Stimulated activated CD4-positive, alpha-beta T cell treated with anti-CD3 and anti-CD28 coated beads, Interleukin-15, amount 100 ng/mL, for 1 hour (primary cell): ENCODE measurements around the gene IDI2.
"Not testable (repeated sequence)": the region's sequence is repeated elsewhere in the genome, so short reads cannot be mapped to it uniquely, and the experiment has no call there.

ENCODE experiments used
- DNase-seq, 2 donors: peaks; one replicate each; pipeline ENCODE4 v3.0.0-alpha.2; 2020; ENCODE audit warnings: low read depth in 1 of 2, low spot score in 1 of 2

IDI2 gene

GRCh38 chr10:1025683-1026082 lies at the start of gene IDI2:
IDI2 (minus strand) TSS chr10:1025859; CDS start chr10:1024723, 1,136 bp downstream.
- DNase-seq, result no peak

- no peak for DNase-seq
These were observed 49.2 kb upstream of the IDI2 start for GRCh38 chr10:1074748-1075308.

GRCh38 chr10:1074052-1074747 lies 48.5 kb upstream of the IDI2 start:
- DNase-seq, result no peak

- DNase-seq, result no peak
These were observed 45.3 kb upstream of the IDI2 start for GRCh38 chr10:1070919-1071318.

- DNase-seq, result no peak
These were observed 43.0 kb upstream of the IDI2 start for GRCh38 chr10:1068380-1069361.

- not testable (repeated sequence) for DNase-seq
These were observed 41.1 kb upstream of the IDI2 start for GRCh38 chr10:1066734-1067133.

GRCh38 chr10:1064964-1065247 lies 39.2 kb upstream of the IDI2 start:
- DNase-seq, result no peak

- no peak for DNase-seq
These were observed 37.7 kb upstream of the IDI2 start for GRCh38 chr10:1063232-1063865.

GRCh38 chr10:1061930-1062774 lies 36.5 kb upstream of the IDI2 start:
- DNase-seq, result no peak

GRCh38 chr10:1059902-1060301 lies 34.2 kb upstream of the IDI2 start:
- no peak for DNase-seq

GRCh38 chr10:1058017-1058416 lies 32.4 kb upstream of the IDI2 start:
- no peak for DNase-seq

- no peak for DNase-seq
These were observed 31.5 kb upstream of the IDI2 start for GRCh38 chr10:1057106-1057657.

GRCh38 chr10:1056326-1057105 lies 30.9 kb upstream of the IDI2 start, which contains the start of gene WDR37:
WDR37 (plus strand) TSS chr10:1056385; CDS start chr10:1072156, 15,771 bp downstream.
- peak; percentile 72 to 84 for DNase-seq

GRCh38 chr10:1054684-1055083 lies 29.0 kb upstream of the IDI2 start:
- DNase-seq, result no peak

- no peak for DNase-seq
These were observed 24.9 kb upstream of the IDI2 start for GRCh38 chr10:1050554-1050953.

GRCh38 chr10:1050145-1050544 lies 24.5 kb upstream of the IDI2 start:
- DNase-seq, result no peak

- no peak for DNase-seq
These were observed 23.8 kb upstream of the IDI2 start for GRCh38 chr10:1049425-1049958.

- peak; percentile 92 to 93 for DNase-seq
These were observed 23.2 kb upstream of the IDI2 start, which contains the start of gene IDI1 for GRCh38 chr10:1048732-1049424. IDI1 (minus strand) TSS chr10:1049119; CDS start chr10:1049003, 116 bp downstream.

GRCh38 chr10:1048349-1048731 lies 22.7 kb upstream of the IDI2 start:
- DNase-seq, result no peak
